K562 (cell line): ENCODE measurements around the gene KDM2A. TPM values are rescaled to one million over a fixed set of nuclear protein-coding genes. Genes with fewer than 3 reads are reported as not detected.

ENCODE experiments used
- CHCHD3 ChIP-seq: fragments of 250-450 bp; sonication (Bioruptor Pico); IDR thresholded peaks from 2 replicates; pipeline ENCODE4 v2.1.2; 2022; ENCODE audit warnings: mild to moderate bottlenecking
- EZH2 ChIP-seq: IDR thresholded peaks from 2 replicates; pipeline ENCODE4 v1.6.1; 2012; ENCODE audit warnings: low read depth, mild to moderate bottlenecking, inconsistent platforms, low read length, borderline replicate concordance
- ILF3 ChIP-seq: fragments of 450-650 bp; IDR thresholded peaks from 2 replicates; pipeline ENCODE4 v1.6.1; 2018; ENCODE audit warnings: antibody characterized with exemption, mild to moderate bottlenecking, moderate library complexity, borderline replicate concordance
- KDM1A ChIP-seq, 2 experiments: fragments of 450-650 bp; IDR thresholded peaks; 2 replicates each; pipeline ENCODE4 v1.6.1; 2016; ENCODE audit warnings: mild to moderate bottlenecking in 2 of 2
- NELFE ChIP-seq: IDR thresholded peaks from 2 replicates; pipeline ENCODE4 v1.6.1; 2011; ENCODE audit warnings: mild to moderate bottlenecking; ENCODE audit not compliant: insufficient read depth, insufficient read length
- polyA plus RNA-seq, 8 experiments: library from polyadenylated mRNA; depleted of rRNA in 4 of 8; stranded (reverse) in 5 of 8; unstranded in 3 of 8; fragments of >200 nt; fragmentation: Nextera tagmentation in 2 of 8; fragmentation: Illumina TruSeq in 1 of 8; extraction: Ambion mirVana in 2 of 8; extraction: Trizol in 1 of 8; gene quantifications; 2 replicates each; pipeline versions ENCODE4 v1.2.1 to v1.2.3, GENCODE V29; 2011 to 2014; ENCODE audit warnings: inconsistent platforms in 1 of 8, missing spikeins in 1 of 8
- total RNA-seq, 7 experiments: library from RNA; depleted of rRNA in 6 of 7; stranded (reverse); fragments of >200 nt in 6 of 7; fragmentation: Illumina TruSeq in 2 of 7; extraction: Trizol in 2 of 7; gene quantifications; 2 replicates each; pipeline versions ENCODE4 v1.2.1 to v1.2.3, GENCODE V29; 2011 to 2021; ENCODE audit warnings: low replicate concordance in 1 of 7
- TF ChIP-seq, protein P1 (sequence below), 2 experiments: fragments of 450-650 bp in 1 of 2; sonication (generic) in 1 of 2; formaldehyde crosslinking in 1 of 2; IDR thresholded peaks; 2 replicates each; pipeline versions ENCODE4 v1.7.1 to v1.9.0; 2016 to 2022; ENCODE audit warnings: inconsistent platforms in 1 of 2, mild to moderate bottlenecking in 1 of 2, missing genetic modification reagents in 1 of 2
- TF ChIP-seq, protein P2 (sequence below): fragments of 250-450 bp; sonication (Bioruptor Pico); IDR thresholded peaks from 2 replicates; pipeline ENCODE4 v1.5.0; 2022; ENCODE audit warnings: mild to moderate bottlenecking
- TF ChIP-seq, protein P3 (sequence below): fragments of 450-650 bp; formaldehyde crosslinking; IDR thresholded peaks from 2 replicates; pipeline ENCODE4 v1.4.0; 2022; ENCODE audit warnings: missing genetic modification characterization
- TF ChIP-seq, protein P4 (sequence below): fragments of 250-450 bp; sonication (Bioruptor Pico); IDR thresholded peaks from 2 replicates; pipeline ENCODE4 v1.4.0; 2020; ENCODE audit warnings: mild to moderate bottlenecking
- TF ChIP-seq, protein P5 (sequence below): fragments of 450-650 bp; IDR thresholded peaks from 2 replicates; pipeline ENCODE4 v1.6.1; 2017; ENCODE audit warnings: mild to moderate bottlenecking, moderate library complexity

KDM2A gene
- total and polyA plus RNA-seq, 9 of the 15 experiments (the other 6 are each of a cell fraction or from before 2014, with no cell fraction given), result 5.0 to 39.3 (median 21.3) TPM

DNA sequence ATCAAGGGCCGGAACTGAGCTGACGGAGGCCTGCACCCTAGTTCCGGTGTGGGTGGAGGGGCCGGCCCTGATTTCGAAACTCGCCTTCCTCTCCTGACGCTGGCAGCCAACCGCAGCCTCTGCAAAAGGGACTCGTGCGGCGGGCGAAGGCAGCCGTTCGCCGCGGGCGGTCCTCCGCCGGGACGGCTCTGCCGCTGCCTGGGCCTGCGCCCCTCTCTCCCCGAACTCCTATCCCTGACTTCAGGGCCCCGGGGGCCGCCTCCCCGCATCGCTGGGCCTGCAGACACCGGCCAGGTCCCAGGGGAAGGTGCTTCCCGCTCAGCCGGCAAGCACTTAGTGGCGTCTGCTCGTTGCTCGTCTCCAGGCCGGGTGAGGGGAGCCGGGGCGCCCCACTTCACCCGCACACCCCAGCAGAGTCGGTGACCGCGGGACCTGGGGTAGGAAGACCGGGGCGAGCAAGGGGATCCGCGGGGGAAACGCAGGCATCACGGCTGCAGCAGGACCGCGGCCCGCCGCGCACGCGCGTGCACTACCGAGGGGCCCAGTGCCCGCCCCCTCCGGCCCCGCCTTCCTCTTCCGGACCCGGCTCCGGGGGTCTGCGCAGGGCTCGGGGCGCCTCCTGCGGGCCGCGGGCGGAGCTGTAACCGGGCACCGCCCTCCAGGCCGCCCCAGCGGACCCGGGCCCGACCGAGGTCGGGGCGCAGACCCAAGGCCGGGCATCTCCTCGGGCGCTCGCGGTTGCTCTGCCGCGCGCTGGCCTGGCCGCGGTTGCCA, 169.6 kb downstream of the KDM2A start (continued):
- TF ChIP-seq, protein P1, sequence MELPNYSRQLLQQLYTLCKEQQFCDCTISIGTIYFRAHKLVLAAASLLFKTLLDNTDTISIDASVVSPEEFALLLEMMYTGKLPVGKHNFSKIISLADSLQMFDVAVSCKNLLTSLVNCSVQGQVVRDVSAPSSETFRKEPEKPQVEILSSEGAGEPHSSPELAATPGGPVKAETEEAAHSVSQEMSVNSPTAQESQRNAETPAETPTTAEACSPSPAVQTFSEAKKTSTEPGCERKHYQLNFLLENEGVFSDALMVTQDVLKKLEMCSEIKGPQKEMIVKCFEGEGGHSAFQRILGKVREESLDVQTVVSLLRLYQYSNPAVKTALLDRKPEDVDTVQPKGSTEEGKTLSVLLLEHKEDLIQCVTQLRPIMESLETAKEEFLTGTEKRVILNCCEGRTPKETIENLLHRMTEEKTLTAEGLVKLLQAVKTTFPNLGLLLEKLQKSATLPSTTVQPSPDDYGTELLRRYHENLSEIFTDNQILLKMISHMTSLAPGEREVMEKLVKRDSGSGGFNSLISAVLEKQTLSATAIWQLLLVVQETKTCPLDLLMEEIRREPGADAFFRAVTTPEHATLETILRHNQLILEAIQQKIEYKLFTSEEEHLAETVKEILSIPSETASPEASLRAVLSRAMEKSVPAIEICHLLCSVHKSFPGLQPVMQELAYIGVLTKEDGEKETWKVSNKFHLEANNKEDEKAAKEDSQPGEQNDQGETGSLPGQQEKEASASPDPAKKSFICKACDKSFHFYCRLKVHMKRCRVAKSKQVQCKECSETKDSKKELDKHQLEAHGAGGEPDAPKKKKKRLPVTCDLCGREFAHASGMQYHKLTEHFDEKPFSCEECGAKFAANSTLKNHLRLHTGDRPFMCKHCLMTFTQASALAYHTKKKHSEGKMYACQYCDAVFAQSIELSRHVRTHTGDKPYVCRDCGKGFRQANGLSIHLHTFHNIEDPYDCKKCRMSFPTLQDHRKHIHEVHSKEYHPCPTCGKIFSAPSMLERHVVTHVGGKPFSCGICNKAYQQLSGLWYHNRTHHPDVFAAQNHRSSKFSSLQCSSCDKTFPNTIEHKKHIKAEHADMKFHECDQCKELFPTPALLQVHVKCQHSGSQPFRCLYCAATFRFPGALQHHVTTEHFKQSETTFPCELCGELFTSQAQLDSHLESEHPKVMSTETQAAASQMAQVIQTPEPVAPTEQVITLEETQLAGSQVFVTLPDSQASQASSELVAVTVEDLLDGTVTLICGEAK (IDR thresholded peaks at IDR 0.05), result peak; percentile 88
- TF ChIP-seq, protein P1 (CRISPR knock-in tag; IDR thresholded peaks at IDR 0.05), result no peak
- TF ChIP-seq, protein P2, sequence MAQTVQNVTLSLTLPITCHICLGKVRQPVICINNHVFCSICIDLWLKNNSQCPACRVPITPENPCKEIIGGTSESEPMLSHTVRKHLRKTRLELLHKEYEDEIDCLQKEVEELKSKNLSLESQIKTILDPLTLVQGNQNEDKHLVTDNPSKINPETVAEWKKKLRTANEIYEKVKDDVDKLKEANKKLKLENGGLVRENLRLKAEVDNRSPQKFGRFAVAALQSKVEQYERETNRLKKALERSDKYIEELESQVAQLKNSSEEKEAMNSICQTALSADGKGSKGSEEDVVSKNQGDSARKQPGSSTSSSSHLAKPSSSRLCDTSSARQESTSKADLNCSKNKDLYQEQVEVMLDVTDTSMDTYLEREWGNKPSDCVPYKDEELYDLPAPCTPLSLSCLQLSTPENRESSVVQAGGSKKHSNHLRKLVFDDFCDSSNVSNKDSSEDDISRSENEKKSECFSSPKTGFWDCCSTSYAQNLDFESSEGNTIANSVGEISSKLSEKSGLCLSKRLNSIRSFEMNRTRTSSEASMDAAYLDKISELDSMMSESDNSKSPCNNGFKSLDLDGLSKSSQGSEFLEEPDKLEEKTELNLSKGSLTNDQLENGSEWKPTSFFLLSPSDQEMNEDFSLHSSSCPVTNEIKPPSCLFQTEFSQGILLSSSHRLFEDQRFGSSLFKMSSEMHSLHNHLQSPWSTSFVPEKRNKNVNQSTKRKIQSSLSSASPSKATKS (CRISPR knock-in tag), result no peak
- TF ChIP-seq, protein P3, sequence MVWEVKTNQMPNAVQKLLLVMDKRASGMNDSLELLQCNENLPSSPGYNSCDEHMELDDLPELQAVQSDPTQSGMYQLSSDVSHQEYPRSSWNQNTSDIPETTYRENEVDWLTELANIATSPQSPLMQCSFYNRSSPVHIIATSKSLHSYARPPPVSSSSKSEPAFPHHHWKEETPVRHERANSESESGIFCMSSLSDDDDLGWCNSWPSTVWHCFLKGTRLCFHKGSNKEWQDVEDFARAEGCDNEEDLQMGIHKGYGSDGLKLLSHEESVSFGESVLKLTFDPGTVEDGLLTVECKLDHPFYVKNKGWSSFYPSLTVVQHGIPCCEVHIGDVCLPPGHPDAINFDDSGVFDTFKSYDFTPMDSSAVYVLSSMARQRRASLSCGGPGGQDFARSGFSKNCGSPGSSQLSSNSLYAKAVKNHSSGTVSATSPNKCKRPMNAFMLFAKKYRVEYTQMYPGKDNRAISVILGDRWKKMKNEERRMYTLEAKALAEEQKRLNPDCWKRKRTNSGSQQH, result no peak
- no peak for TF ChIP-seq ILF3
- peak in 1 of 2 experiments; percentile 57; a peak in 1 of 4 replicates for TF ChIP-seq KDM1A (IDR thresholded peaks at IDR 0.05)
- TF ChIP-seq, protein P4, sequence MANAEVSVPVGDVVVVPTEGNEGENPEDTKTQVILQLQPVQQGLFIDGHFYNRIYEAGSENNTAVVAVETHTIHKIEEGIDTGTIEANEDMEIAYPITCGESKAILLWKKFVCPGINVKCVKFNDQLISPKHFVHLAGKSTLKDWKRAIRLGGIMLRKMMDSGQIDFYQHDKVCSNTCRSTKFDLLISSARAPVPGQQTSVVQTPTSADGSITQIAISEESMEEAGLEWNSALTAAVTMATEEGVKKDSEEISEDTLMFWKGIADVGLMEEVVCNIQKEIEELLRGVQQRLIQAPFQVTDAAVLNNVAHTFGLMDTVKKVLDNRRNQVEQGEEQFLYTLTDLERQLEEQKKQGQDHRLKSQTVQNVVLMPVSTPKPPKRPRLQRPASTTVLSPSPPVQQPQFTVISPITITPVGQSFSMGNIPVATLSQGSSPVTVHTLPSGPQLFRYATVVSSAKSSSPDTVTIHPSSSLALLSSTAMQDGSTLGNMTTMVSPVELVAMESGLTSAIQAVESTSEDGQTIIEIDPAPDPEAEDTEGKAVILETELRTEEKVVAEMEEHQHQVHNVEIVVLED, result no peak
- TF ChIP-seq CHCHD3 (CRISPR knock-in tag), result no peak
- TF ChIP-seq EZH2, result no peak
- TF ChIP-seq NELFE, result no peak
- TF ChIP-seq, protein P5, sequence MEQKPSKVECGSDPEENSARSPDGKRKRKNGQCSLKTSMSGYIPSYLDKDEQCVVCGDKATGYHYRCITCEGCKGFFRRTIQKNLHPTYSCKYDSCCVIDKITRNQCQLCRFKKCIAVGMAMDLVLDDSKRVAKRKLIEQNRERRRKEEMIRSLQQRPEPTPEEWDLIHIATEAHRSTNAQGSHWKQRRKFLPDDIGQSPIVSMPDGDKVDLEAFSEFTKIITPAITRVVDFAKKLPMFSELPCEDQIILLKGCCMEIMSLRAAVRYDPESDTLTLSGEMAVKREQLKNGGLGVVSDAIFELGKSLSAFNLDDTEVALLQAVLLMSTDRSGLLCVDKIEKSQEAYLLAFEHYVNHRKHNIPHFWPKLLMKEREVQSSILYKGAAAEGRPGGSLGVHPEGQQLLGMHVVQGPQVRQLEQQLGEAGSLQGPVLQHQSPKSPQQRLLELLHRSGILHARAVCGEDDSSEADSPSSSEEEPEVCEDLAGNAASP, result no peak
